Uterus (tissue), 2 donors: Measurements from ENCODE around the gene CASP8AP2.

Experiments
- CTCF ChIP-seq, 4 experiments: fragments of 200-600 bp in 2 of 4; fragments of 450-650 bp in 2 of 4; sonication (generic) in 2 of 4; IDR thresholded peaks; one replicate each; pipeline ENCODE4 v1.5.1; 2016 to 2019; ENCODE audit warnings: antibody characterized with exemption in 4 of 4, mild to moderate bottlenecking in 2 of 4, moderate library complexity in 1 of 4
- POLR2A ChIP-seq, 2 donors: fragments of 450-650 bp; IDR thresholded peaks; one replicate each; pipeline ENCODE4 v1.6.1; 2016; ENCODE audit warnings: antibody characterized with exemption in 2 of 2, mild to moderate bottlenecking in 1 of 2, moderate library complexity in 1 of 2

- TF ChIP-seq CTCF (IDR thresholded peaks at IDR 0.05) = no peak
- TF ChIP-seq POLR2A (IDR thresholded peaks at IDR 0.05) = no peak
These were observed 30.6 kb upstream of the CASP8AP2 start for GRCh38 chr6:89799096-89799495.
